Dermis microvascular lymphatic vessel endothelial cell (primary cell): Measurements from ENCODE around the gene WDFY2. TPM values are rescaled to one million over a fixed set of nuclear protein-coding genes. Genes with fewer than 3 reads are reported as not detected.

Source experiments
- DNase-seq, 2 donors: peaks; one replicate each; pipeline versions ENCODE4 v3.0.0 to v3.0.0-alpha.2; 2010; ENCODE audit warnings: low read depth in 2 of 2
- total RNA-seq: library from RNA; depleted of rRNA; stranded (reverse); fragments of >200 nt; gene quantifications from 2 replicates; pipeline ENCODE4 v1.2.1, GENCODE V29; 2014

WDFY2 gene
- total RNA-seq, 1 donor from 2014 or later: 2.6 TPM

- DNase-seq: no peak
Observed at GRCh38 chr13:51599444-51600176, 15.3 kb downstream of the WDFY2 start.

GRCh38 chr13:51600703-51601102 lies 16.4 kb downstream of the WDFY2 start:
- no peak for DNase-seq

DNA sequence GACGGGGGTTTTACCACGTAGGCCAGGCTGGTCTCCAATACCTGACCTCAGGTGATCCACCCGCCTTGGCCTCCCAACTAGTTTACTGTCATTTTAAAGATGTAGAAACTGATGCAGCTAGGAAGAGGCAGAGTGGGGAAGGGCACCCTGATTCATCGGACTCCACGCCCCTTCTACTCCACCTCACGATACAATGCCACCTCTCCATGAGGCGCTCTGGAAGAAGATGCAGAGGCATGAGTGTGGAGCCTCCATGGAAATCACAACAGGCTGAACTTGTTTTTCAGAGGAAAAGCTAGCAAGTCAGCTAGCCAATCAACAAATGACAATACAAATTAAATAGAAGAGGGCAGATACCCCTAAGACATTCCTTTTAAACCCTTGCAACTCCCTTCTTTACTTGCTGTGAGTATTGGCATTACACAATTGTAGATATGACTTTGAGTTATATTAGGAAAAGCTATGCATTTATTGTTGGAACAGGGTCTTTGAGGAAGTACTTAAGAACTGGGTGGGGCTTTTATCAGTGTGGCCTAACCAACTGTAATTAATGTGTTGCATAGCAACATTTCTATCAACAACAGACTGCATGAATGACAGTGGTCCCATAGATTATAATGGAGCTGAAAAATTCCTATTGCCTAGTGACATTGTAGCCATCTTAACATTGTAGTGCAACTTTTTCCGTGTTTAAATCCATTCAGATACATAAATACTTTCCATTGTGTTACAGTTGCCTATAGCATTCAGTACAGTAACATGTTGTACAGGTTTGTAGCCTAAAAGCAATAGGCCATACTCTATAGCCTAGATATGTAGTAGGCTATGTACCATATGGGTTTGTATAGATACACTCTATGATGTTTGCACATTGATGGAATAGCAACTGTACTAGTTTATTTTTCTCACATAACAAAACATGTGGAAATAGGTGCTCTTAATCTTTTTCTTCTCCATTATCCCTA lies 17.6 kb downstream of the WDFY2 start:
- no peak for DNase-seq

- DNase-seq: no peak
Observed at GRCh38 chr13:51603716-51604115, 19.5 kb downstream of the WDFY2 start.

DNA sequence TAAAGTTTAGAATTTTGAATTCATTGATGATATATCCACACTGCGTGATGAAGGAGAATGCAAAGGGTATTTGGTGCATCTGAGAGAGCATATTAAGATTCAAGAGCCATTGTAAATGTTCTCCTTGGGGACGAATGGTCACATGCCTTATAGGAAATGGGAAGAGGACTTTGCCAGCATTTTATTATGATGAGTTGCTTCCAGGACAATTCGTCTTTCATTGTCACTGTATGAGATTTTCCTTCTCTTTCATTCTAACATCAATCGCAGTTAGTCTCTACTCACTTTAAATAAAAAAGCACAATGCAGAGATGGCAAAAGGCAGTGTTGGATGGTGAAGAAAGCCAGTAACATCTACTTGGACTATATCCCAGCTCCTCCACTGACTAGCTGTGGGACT lies 21.4 kb downstream of the WDFY2 start:
- DNase-seq: peak in 1 of 2 donors; percentile 20

- no peak for DNase-seq
Observed at GRCh38 chr13:51607165-51607564, 22.9 kb downstream of the WDFY2 start.

DNA sequence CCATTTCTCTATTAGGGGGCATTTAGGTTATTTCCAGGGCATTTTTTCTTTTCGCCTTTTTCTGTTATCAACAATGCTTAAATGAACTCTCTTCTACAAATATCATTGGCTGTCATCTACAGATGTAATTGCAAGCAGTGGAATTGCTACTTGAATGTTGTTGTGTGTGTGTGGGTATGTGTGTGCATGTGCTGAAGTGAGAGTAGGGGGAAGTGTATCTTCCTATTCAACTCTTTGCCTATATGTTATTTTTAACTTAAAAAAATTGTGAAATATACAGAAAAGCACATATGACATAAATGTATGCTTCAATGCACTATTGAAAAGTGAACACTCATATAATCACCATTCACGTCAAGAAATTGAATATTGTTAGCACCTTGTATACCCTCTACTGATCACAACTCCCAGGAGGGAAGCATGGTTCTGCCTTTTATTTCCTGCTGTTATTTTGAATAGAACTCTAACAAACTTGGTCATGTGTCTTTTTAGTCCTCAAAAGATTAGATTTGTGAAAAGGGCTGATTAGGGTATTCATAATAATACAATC lies 24.7 kb downstream of the WDFY2 start:
- no peak for DNase-seq

GRCh38 chr13:51612867-51613266 lies 28.6 kb downstream of the WDFY2 start:
- no peak for DNase-seq

DNA sequence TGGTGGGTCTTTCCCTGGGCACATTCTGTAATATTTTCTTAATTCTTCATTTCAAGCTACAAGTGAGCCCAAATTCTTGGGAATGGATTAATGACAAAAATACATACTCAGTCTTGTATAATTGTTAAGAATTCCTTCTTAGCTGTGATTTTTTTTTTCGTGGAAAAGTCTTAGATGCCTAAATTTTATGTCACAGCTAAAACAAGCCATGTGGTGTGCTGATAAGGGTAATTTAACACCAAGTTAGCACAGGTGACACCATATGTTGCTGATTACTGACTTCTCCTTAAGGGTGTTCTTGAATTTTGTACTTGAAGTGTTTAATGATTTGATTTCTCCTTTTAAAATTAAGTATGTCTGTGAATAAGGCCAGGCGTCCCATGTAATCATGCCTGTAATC lies 29.3 kb downstream of the WDFY2 start:
- DNase-seq: no peak

DNA sequence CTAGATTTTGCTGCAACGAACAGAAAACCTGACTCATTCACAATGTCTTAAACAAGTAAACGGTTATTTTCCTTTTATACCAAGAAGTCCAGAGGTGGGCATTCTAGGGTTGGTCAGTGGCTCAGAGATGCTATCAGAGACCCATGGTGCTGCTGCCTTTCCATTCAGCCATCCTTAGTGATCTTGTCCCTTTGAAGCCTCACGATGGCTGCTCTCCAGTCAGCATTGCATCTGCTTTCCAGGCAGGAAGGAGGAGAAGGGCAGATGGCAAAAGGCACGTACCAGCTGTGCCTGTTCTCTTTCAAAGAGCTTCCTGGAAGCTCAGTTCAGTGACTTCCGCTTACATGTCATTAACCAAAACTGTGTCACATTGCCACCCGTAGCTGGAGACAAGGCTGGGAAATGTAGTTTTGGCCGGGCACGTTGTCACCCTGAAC lies 30.1 kb downstream of the WDFY2 start:
- DNase-seq: peak; percentile 72 to 92

- no peak for DNase-seq
Observed at GRCh38 chr13:51618626-51619025, 34.4 kb downstream of the WDFY2 start.

DNA sequence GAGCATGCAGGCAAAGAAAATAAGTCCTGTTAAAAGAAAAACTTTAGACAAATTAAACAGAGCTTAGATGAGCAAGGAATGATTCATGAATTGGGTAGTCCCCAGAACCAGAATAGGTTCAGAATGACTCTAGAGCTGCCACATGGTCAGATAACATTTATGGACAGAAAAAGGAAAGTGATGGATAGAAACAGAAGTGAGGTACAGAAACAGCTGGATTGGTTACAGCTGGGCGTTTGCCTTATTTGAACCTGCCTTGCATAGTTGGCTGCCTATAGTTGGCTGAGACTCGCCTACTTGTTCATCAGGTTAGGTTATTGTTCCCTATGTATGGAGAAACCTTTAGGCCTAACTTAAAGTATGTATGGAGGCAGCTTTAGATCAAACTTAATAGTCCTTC lies 35.4 kb downstream of the WDFY2 start:
- DNase-seq: no peak

DNA sequence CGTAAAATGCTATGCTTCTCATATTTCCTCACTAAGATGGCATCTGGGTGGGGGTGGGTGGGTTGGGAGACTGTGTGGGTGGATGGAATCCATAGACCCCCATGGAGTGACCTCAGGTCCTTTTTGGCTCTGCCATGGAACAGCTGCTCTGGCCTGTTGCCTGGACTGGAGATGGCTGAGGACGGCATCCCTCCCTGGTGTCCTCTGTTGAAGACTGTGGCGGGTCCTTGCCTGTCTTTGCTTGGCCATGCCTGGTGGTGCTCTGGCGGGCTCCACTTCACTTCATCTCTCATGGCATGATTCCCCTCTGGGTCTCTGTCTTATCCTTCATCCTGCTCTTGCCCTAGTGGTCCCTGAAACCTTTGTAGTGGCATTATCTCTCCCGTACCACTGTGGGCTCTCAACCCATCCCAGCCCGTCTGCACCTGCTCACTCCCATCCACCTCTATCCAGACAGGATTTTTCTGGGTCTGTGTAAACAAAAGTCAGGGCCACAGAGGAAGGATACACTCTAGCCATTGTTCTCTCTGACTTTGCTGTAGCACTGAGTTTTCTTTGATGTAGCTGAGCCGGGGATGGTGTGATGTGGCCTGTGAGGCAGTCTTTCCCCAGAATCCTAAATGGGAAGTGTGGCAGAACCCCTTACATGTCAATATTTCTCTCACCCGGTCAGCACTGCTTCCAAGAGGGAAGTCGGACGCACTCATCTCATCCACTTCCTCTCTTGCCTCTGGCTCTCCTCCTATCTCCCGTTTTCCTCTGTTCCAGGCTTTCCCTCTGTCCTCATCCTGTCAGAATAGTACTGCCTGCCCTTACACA lies 36.1 kb downstream of the WDFY2 start:
- peak; percentile 71 to 81 for DNase-seq

GRCh38 chr13:51621602-51622001 lies 37.3 kb downstream of the WDFY2 start:
- no peak for DNase-seq

DNA sequence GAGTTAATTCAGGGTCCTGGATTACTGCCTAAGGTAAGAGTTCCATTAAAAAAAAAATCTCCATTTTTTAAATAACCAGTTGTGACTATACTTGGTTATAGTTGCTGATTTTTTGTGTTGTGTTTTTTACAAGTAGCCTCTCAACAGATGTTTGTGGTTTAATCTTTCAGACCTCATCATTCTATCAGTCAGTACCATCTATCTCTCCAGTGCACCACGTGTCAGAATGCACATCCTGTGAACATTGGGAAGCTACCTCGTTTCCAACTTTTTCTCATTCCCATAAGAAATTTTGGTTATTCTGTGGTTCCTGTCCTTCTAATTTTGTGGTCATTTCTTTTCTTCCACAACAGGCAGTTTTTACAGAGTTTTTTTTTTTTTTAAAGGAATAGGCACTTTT lies 39.2 kb downstream of the WDFY2 start:
- no peak for DNase-seq

DNA sequence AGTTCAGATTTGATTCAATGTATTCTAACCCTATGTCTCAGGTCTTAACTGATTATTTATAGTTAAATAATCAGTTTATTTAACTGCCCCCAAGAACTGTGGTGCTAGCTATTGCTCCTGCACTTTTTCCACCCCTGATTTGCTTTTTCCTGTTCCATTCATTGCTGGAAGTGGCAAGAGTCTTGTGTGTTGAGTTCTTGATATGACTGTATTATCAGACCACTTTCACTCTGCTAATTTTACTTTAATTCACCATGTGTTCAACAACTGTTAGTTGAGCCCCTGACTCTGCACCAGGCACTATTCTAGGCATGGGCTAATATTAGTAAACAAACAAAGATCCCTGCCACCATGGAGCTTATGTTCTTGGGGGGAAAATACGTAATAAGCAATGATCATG lies 39.9 kb downstream of the WDFY2 start:
- no peak for DNase-seq

GRCh38 chr13:51624695-51625345 lies 40.6 kb downstream of the WDFY2 start:
- DNase-seq: no peak

DNA sequence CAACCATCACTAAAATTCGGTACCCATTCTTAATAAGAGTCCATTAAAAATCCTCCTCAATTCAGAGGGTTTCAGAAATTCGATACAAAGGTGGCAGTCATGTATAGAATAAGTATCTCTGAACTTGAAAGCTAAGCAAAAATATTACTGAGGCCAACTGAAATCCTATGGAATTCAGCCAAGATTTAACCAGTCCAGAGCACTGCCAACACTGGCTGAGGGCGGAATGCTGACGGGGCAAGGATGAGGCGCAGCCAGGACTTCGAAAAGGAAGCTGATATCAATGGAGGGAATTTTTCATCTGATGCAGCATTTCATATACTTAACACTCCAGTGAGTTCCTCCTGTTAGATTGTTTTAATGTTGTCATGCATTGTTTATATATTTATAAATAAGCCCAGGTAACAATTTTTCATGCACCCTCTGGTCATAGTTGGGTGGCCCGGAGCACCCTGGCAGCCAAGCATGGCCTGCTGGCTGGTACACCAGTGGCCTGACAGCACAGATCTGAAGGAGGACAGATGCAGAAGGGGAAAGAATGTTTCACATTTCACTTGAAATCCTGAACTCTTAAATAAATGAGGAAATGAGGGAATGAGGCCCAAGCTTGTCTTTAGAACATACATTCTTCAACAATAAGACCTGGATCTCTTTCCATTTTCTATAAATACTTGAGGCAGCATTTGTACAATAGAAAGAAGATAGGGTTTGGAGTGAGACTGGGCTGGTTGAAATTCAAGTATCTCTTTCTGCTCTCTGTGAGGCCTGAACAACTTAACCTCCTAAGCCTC lies 41.5 kb downstream of the WDFY2 start:
- DNase-seq: peak; percentile 75 to 79

GRCh38 chr13:51626749-51627148 lies 42.5 kb downstream of the WDFY2 start:
- DNase-seq: no peak
